ENCODE data around the gene MISP3.

Gene MISP3

DNA sequence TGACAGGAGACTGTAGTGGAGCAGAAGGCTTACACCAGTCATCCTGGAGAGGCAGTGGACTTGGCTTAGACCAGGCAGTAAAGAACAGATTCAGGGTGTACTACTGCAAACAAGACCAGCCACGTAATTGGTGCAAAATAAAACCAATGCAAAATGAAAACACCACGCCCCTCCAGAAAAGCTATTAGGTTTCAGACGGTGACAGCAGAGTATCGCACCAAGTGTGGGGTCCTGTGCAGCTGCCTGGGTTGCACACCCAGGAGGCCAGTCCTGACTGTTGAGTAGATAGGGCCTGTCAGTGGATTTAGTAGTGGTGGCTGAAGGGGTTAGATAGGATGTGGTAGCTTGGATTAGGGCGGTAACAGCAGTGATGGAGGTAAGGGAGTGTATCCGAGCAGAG, 50.3 kb downstream of the MISP3 start:
- DNase-seq (ENCODE audit: low read depth in 2 of 2): no peak

Data from stimulated activated CD4-positive, alpha-beta T cell treated with anti-CD3 and anti-CD28 coated beads, Interleukin-12 subunit alpha, Interleukin-12 subunit beta, amount 100 ng/mL, for 24 hours (primary cell).